ENCODE measurements around the gene TNS3.

The TNS3 gene

DNA sequence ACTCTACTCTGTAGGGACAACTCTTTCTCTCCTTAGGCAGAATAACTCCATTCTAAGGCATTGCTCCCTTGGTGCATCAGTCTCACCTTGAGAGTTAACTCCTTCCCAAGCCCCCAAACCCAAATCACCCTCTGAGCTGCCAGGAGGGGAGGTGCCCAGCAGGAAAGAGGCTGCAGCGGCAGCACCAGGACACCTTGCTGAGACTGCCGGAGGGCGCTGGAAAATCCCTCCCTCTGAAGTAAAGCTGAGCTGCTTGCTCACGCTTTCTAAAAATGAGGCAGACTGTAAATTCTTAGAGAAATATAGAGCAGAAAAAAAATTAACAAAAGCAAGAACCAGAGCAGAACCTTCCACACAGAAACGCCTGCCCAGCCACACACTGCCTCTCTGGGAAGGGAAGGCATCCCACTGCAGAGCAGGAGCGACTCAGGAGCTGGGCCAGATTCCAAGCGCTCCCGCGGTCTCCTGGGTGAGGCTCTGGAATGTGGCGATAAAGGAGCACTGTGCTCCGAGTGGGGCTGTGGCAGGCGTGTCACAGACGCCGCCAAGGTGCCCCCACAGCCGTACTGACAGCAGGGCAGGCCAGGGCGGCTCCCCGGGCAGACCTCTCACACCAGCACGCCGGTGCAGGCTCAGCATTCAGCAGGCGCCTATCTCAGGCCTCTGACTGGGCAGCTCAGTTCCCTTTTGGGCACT is 202.1 kb downstream of the TNS3 start:
- DNase-seq: peak in 1 of 2 donors; percentile 16

GRCh38 chr7:47378728-47379395 is 203.0 kb downstream of the TNS3 start:
- DNase-seq: no peak

- DNase-seq: no peak
Observed at GRCh38 chr7:47377741-47378140, 204.2 kb downstream of the TNS3 start.

- no peak for DNase-seq
Observed at GRCh38 chr7:47376991-47377616, 204.8 kb downstream of the TNS3 start.

DNA sequence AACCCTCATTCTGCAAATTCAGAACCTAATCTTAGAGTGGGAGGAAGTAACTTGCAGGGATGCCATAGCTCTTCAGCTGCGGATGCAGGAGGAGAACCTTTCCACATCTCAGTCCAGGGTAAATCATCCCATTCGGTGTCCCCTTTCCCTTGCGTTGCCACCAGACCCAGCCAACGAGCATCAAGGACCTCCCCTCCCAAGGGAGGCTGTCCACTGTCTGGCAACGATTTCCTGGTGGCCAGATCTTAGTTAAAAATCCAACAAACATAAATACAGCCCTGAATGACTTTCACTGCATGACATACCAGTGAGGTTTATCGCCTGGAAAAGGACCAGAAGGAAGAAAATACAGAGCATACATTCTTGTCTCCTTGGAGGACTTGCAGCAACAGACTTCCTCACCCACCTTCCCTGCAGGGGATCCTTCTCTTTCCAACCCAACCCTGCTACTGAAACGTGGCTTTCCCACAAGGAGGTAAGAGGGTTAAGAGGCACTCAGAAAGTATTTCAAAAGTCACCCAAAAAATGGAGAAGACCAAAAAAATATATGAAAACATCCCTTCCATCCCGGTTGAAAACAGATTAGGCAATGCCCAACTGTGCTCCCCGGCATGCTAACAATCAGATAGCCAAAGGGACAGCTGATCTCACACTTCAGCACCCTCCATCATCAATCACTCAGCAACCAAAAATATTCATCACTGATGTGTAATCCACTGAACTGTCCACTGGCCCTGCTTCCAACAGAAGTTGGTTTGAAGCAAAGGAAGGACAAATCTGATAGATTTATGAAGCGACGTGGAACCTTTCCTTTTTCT is 206.6 kb downstream of the TNS3 start:
- no peak for DNase-seq

DNA sequence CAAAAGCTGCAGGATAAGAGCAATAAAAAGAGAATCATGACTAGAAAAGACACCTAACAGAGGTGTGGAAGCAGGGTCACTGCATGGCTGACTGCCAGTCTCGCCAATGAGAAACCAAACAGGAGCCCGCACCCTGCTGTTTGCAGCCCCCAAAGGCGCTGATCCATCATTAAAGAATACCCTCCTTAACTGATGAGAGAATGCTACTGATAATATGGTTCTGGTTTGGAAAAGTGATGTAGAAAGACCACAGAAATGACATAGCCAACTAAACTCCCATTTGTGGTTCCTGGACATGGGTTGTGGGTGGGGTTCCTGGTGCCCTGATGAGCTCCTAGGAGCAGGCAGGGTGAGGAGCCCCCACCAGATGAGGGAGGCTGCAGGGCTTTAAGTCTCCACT is 207.4 kb downstream of the TNS3 start:
- DNase-seq: no peak

DNA sequence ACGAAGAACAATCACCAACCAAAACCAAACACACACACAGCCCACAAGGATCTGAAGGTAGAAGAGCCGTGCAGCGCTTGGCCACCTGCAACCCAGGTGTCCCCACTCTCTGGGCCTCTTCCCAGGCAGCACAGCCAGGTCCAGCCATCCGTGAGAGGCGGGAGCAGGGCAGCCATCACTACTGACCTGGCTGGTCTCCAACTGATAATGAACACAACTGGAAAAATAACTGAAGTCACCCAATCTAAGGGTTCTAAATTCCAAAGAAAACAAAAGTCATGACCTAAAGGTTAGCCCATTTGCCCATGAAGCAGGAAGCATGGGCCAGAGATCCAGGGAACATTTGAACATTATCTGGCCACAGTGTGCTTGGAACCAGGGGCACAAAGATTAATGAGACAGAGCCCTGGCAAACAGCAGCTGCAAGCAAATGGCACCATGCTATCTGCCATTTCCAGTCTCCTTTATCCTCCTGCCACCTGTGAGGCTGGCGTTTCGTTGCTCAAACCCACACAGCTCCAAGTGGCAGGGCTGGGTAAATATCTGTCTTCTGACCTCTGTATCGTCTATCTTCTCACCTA is 207.9 kb downstream of the TNS3 start:
- DNase-seq: no peak

DNA sequence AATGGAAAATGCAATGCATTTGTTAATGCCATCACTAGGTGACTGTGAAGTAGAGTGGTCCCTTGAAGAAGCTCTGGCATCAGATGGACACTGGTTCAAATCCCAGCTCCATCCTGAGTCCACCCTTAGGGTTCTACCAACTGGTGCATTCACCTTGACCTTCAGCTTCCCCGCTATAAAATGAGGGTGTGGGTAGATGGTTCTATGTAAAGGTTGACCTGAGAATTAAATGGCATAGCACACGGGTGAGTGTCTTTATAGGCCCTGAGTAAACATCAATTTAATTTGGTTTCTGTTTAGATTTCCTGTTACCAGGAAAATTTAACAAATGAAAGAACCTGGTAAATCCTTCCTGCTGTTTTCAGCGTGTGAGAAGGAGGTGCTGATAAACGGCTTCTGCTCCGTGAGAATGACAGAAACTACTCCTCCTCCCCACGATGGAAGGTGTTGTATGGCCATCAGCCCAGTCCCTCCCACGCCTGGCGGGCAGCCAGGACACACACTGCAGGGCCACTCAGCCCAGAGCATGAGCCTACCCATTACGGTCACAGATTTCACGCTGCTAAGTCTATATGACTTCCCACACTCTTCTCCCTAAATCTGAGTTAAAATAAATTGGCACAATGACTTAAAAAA is 210.1 kb downstream of the TNS3 start:
- DNase-seq: no peak

DNA sequence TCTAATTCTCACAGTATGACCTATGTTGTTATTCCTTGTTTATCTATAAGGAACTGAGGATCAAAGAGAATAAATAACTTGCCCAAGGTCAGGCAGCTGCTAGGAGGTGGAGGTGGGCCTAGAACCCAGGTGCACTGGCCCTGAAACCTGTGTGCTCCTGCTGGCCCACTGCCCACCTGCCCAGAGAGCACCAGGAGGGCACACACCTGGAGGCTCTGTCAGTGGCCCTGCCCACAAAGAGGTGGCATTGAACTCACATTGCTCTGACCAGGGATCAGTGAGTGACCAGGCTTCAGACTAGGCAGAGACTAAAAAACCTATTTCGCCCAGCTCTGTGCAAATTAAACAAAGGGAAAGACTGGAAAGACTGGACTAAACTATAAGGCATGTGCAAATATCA is 210.6 kb downstream of the TNS3 start:
- no peak for DNase-seq

- no peak for DNase-seq
Observed at GRCh38 chr7:47370461-47371042, 211.4 kb downstream of the TNS3 start.

DNA sequence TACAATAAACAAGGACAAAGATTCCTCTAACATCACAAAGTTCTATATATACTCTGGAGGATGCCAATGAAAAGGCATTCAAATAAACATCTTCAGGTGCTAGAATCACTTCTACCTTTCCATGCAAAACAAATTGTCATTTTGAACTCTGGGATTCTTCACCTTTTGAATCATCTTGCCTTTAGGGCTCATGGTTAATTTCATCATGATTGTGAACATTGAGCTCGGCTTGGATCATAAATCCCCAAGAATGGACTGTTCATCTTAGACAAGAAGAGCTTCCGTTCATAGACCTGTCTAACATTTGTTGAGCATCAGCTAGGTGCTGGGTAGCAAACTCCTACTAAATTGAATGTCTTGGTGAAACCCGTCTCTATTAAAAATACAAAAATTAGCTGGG is 212.2 kb downstream of the TNS3 start:
- DNase-seq: no peak

DNA sequence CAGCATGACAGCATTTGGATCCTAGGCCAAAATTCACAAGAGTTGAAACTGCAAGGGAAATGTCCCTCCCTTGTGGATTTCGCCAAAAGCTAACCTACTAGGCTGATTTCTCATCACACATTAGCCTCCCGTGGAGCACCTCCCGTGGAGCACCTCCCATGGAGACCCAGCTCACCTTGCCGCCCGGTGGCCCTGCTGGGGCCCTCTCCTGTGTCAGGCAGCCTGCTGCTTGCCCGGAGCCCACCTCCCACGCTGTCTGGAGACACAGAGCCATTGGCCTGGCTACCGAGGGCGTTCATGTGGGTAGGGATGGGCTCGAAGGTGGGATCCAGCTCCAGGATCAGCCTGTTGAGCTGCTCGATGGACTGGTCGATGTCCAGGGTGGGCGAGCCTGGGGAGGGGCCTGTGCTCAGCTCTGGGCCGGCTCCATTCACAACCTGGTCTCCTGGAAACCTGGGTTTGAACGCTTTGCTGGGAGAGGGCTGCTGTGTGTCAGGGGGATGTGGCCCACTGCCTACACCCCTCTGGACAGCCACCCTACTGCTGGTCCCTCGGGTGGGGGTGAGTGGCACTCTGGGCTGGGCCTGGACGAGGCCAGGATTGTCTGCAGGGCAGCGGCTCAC is 213.6 kb downstream of the TNS3 start:
- no peak for DNase-seq

- no peak for DNase-seq
Observed at GRCh38 chr7:47367369-47367768, 214.5 kb downstream of the TNS3 start.

GRCh38 chr7:47366960-47367359 is 215.0 kb downstream of the TNS3 start:
- DNase-seq: no peak

DNA sequence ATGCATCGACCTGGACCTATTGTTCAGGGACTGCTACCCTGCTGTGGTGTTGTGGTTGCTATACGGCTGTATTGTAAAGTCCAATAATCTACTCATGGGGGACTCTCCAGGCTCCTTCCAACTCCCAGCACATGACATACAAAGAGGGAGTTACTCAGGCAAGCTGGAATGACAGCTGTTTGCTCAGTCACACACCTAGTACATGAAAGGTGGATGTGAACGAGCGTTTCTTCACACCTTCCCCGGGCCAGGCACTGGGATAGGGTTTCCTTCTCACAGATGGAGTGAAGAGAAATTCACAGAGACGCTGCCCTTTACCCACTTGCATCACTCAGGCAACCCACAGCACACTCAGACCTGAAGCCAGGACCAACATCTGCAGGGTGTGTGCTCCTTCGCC is 215.7 kb downstream of the TNS3 start:
- DNase-seq: no peak

DNA sequence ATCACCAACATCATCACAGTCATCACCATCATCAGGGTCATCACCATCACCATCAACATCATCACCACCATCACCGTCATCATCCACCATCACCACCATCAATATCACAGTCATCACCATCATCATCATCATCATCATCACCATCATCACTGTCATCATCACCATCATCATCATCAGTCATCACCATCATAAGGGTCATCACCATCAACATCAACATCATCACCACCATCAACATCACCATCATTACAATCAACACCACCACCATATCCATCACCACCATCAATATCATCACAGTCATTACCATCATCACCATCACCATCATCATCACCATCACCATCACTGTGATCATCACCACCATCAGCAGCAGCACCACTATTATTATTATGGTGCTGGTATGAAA is 218.9 kb downstream of the TNS3 start:
- no peak for DNase-seq

DNA sequence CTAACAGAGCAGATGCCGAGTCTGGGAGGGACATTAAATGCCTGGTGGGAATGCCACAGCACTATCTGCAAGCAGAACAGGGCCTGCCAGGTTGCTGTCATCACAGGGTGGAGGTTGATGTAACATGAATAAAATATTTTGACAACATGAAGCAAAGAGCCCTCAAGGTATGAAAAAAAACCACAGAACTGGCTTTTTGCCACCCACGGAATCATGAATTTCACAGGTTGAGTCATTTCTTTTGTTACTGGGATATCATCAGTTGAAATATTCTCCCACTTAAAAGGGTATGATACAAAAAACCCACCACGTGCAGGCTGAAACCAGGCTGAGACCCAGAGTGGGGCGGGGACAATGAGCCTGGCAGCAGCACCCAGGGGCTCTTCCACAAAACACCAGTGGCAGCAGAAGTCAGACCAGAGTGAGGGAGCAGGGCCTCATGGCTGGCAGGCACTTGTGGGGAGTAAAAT is 220.1 kb downstream of the TNS3 start:
- no peak for DNase-seq

- no peak for DNase-seq
Observed at GRCh38 chr7:47361236-47361635, 220.7 kb downstream of the TNS3 start.

DNA sequence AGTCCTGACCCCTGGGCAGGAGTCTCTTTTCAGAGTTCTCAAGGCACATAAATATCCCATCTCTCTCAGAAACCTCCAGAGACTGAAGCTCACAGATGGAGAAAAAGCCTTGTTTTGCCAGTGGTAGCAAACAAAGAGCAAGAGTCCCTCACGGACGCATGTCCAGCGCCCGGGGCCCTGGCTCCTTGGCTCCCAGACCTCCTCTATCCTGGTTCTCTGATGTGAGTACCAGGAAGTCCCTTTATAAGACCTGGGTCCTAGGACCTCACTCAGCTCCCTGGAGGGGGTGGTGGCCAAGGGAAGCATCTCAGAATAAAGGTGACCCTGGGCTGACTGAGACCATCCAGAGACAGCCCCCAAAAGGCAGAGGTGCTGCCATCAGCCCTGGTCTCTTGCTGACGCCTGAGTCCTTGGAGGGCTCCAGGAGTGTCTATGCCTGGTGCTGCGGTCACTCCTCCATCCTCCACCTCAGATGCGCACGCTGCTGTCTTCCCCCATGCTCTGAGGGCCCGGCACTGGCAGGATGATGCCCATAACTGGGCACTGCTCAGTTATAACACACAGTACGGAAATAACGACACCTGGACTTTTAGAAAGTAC is 221.5 kb downstream of the TNS3 start:
- no peak for DNase-seq

DNA sequence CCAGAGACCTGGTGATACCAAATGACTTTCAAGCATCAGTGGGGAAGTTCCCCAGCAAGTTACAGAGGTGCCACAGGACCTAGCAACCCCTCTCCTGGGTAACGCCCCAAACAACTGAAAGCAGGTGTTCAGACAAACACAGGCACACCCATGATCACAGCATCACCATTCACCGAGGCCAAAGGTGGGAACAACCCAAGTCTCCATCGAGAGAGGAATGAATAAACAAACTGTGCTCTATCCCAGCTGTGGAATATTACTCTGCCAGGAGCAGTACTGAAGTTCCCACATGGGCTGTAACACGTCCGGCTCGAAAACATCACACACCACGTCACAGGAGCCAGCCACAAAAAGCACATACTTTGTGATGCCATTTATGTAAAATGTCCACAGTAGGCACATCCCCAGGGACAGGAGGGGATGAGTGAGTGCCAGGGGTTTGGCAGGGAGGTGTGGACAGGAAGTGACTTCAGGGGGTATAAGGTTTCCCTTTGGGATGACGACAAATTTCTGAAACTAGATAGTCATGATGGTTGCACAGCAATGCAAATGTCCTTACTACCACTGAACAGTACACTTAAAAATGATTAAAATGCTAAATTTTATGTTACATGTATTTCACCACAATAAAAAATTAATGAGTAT is 222.8 kb downstream of the TNS3 start:
- DNase-seq: no peak

- DNase-seq: no peak
Observed at GRCh38 chr7:47358357-47358756, 223.6 kb downstream of the TNS3 start.
